DMS79 treated with DMSO at 0.1 percent for 48 hours (cell line): ENCODE results near the gene TEDC2.

Source experiments
- DNase-seq: peaks from one replicate; lab custom pipeline; 2025; lab: John Stamatoyannopoulos, UW

The TEDC2 gene

GRCh38 chr16:2466667-2467527, 7.0 kb downstream of the TEDC2 start:
- DNase-seq, result peak; percentile 44

GRCh38 chr16:2467528-2468232, 7.8 kb downstream of the TEDC2 start:
- DNase-seq, result peak; percentile 82

GRCh38 chr16:2468233-2468724, 8.4 kb downstream of the TEDC2 start:
- DNase-seq, result peak; percentile 85

GRCh38 chr16:2468725-2469398, 9.0 kb downstream of the TEDC2 start:
- peak; percentile 90 for DNase-seq

GRCh38 chr16:2469399-2470233, 9.7 kb downstream of the TEDC2 start:
- no peak for DNase-seq

GRCh38 chr16:2470234-2470601, 10.3 kb downstream of the TEDC2 start:
- no peak for DNase-seq

- peak; percentile 70 for DNase-seq
Measured at GRCh38 chr16:2470603-2471015, 10.7 kb downstream of the TEDC2 start.

- peak; percentile 41 for DNase-seq
Measured at GRCh38 chr16:2471016-2471652, 11.2 kb downstream of the TEDC2 start, which contains the start of gene NTN3. Gene NTN3, plus strand, starts transcription at chr16:2471297. Its CDS starts 405 bp downstream, at chr16:2471702.

GRCh38 chr16:2471653-2472487, 12.0 kb downstream of the TEDC2 start:
- no peak for DNase-seq

GRCh38 chr16:2472488-2472864, 12.6 kb downstream of the TEDC2 start:
- no peak for DNase-seq

- DNase-seq, result no peak
Measured at GRCh38 chr16:2472885-2473445, 13.1 kb downstream of the TEDC2 start.

GRCh38 chr16:2473446-2473926, 13.6 kb downstream of the TEDC2 start:
- DNase-seq, result no peak

- no peak for DNase-seq
Measured at GRCh38 chr16:2473999-2474876, 14.3 kb downstream of the TEDC2 start.

GRCh38 chr16:2474877-2475412, 15.0 kb downstream of the TEDC2 start, which contains the start of gene TBC1D24:
Gene TBC1D24, plus strand, starts transcription at chr16:2475127. Its CDS starts 21,022 bp downstream, at chr16:2496149.
- DNase-seq, result peak; percentile 40

GRCh38 chr16:2475413-2476344, 15.8 kb downstream of the TEDC2 start:
- DNase-seq, result no peak

GRCh38 chr16:2476345-2476720, 16.4 kb downstream of the TEDC2 start:
- no peak for DNase-seq

- no peak for DNase-seq
Measured at GRCh38 chr16:2476741-2477140, 16.8 kb downstream of the TEDC2 start.
